Gastroesophageal sphincter (tissue), 3 donors: ENCODE data around the gene ANO7.

Experiments used
- EP300 ChIP-seq: sonication (generic); formaldehyde crosslinking; IDR thresholded peaks from one replicate; pipeline ENCODE4 v1.6.1; 2017; ENCODE audit warnings: antibody characterized with exemption, mild to moderate bottlenecking
- POLR2A ChIP-seq, 2 donors: fragments of 450-650 bp; IDR thresholded peaks; one replicate each; pipeline ENCODE4 v1.6.1; 2017; ENCODE audit warnings: antibody characterized with exemption in 2 of 2, mild to moderate bottlenecking in 2 of 2, moderate library complexity in 1 of 2
- TF ChIP-seq, protein P1 (sequence below), 4 experiments: fragments of 200-600 bp in 2 of 4; fragments of 450-650 bp in 2 of 4; sonication (generic) in 1 of 4; IDR thresholded peaks; one replicate each; pipeline ENCODE4 v1.5.1; 2017 to 2019; ENCODE audit warnings: antibody characterized with exemption in 4 of 4, mild to moderate bottlenecking in 2 of 4, moderate library complexity in 2 of 4

DNA sequence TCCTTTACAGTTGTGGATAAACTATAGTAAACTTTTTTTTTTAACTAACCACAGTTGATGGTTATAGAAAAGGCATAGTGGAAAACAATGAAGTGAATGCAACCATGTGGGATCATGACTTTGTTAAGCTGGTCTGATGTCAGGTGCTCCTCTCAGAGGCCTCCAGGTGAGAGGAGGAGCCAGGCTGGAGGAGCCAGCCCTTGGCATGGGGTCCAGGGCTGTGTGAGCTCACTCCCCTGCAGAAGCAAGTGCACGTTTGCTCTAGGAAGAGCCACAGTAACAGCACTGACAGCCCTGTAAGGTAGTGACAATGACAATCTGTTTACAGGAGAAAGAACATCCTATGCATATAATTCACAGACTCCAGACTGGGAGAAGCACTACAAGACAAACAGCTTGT lies 32.5 kb upstream of the ANO7 start:
- TF ChIP-seq EP300 (no peak), POLR2A (IDR thresholded peaks at IDR 0.05) (no peak)
- TF ChIP-seq, protein P1, sequence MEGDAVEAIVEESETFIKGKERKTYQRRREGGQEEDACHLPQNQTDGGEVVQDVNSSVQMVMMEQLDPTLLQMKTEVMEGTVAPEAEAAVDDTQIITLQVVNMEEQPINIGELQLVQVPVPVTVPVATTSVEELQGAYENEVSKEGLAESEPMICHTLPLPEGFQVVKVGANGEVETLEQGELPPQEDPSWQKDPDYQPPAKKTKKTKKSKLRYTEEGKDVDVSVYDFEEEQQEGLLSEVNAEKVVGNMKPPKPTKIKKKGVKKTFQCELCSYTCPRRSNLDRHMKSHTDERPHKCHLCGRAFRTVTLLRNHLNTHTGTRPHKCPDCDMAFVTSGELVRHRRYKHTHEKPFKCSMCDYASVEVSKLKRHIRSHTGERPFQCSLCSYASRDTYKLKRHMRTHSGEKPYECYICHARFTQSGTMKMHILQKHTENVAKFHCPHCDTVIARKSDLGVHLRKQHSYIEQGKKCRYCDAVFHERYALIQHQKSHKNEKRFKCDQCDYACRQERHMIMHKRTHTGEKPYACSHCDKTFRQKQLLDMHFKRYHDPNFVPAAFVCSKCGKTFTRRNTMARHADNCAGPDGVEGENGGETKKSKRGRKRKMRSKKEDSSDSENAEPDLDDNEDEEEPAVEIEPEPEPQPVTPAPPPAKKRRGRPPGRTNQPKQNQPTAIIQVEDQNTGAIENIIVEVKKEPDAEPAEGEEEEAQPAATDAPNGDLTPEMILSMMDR (IDR thresholded peaks at IDR 0.05), result no peak
